Panc1 (cell line): Measurements from ENCODE around the gene POM121L2.

Experiments
- POLR2AphosphoS5 ChIP-seq: IDR thresholded peaks from 2 replicates; pipeline ENCODE4 v1.6.1; 2012; ENCODE audit warnings: mild to moderate bottlenecking, low read depth, low read length, moderate library complexity
- TF ChIP-seq, protein P1 (sequence below): fragments of 450-650 bp; IDR thresholded peaks from 2 replicates; pipeline ENCODE4 v1.5.1; 2017; ENCODE audit warnings: mild to moderate bottlenecking

DNA sequence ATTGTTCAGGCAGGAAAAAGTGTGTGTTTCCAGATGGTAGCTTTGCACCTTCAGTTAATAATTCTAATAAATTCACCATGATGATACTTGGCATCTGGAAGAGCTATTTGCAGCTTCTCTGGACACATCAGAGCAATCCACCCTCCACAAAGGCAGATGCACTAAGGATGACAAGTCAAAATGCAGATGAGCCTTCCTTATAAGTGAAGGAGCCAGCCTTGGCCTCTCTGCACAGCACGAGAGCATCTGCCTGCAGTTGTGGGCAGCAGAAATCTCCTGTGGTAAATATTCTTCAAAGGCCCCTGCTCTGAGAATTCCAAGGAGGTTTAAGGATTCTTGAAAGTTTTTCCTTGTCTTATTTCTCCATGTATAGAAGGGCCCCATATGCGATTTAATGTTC lies 6.9 kb upstream of the POM121L2 start:
- TF ChIP-seq, protein P1, sequence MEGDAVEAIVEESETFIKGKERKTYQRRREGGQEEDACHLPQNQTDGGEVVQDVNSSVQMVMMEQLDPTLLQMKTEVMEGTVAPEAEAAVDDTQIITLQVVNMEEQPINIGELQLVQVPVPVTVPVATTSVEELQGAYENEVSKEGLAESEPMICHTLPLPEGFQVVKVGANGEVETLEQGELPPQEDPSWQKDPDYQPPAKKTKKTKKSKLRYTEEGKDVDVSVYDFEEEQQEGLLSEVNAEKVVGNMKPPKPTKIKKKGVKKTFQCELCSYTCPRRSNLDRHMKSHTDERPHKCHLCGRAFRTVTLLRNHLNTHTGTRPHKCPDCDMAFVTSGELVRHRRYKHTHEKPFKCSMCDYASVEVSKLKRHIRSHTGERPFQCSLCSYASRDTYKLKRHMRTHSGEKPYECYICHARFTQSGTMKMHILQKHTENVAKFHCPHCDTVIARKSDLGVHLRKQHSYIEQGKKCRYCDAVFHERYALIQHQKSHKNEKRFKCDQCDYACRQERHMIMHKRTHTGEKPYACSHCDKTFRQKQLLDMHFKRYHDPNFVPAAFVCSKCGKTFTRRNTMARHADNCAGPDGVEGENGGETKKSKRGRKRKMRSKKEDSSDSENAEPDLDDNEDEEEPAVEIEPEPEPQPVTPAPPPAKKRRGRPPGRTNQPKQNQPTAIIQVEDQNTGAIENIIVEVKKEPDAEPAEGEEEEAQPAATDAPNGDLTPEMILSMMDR = no peak
- no peak for TF ChIP-seq POLR2AphosphoS5
